NB4 (cell line): ENCODE results near the gene IL18RAP.

Source experiments
- CTCF ChIP-seq: IDR thresholded peaks from one replicate; pipeline ENCODE4 v1.5.1; 2012; ENCODE audit warnings: low read depth, low read length
- POLR2A ChIP-seq: IDR thresholded peaks from 2 replicates; pipeline ENCODE4 v1.6.1; 2011; ENCODE audit warnings: mild to moderate bottlenecking; ENCODE audit not compliant: insufficient read length; ENCODE audit errors: extremely low read depth

- TF ChIP-seq CTCF (no peak), POLR2A (no peak)
These were observed 12.0 kb upstream of the IL18RAP start for GRCh38 chr2:102410952-102411351.
